ENCODE results near the gene CCR7.

Gene CCR7

DNA sequence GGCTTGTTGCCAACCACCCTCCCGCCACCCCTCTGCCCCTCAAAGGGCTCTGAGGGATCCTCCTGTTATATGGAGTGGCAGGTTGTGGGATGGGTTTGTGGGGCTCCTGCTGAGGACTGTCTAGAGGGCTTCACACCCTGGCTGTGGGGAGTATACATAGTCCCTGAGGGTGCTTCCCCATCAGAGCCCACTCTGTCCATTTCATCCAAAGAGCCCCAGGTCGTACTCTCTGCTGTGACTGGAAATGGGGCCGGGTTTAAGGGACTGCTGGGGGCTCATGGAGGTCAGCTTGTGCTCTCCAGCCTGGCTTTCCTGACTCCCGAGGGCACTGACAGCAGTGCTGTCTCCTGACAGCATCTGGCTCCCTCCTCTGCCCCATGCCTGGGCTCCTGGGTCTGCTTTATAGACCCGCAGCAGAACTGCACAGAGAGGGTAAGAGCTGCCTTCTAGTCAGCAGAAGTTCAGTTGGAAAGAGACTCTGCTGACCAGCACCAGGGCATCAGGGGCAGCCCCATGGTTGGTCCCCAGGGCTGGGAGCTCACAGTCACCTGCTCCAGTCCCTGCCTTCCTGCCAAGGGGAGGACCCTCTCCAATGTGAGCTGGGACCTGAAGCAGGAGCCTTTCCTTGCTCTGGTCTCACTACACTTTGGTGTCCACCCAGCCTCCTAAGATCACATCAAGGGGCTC is 46.0 kb downstream of the CCR7 start:
- no peaks in the 10 kb centered on the region for H3K9me3 ChIP-seq (ENCODE audit: control insufficient read depth, low read length)
- peaks cover 24% of the 10 kb centered on the region for H3K4me1 ChIP-seq (ENCODE audit: control insufficient read depth, insufficient read depth, low read length)
- H3K27me3 ChIP-seq (ENCODE audit: control insufficient read depth, insufficient read depth, low read length) = no peaks in the 10 kb centered on the region
- H3K36me3 ChIP-seq (ENCODE audit: control insufficient read depth, insufficient read depth, low read length) = no peaks in the 10 kb centered on the region
- no peak overlapping the region for H3K4me3 ChIP-seq (ENCODE audit: low read length)
- H3K9ac ChIP-seq (ENCODE audit: low read length) = no peak overlapping the region

DNA sequence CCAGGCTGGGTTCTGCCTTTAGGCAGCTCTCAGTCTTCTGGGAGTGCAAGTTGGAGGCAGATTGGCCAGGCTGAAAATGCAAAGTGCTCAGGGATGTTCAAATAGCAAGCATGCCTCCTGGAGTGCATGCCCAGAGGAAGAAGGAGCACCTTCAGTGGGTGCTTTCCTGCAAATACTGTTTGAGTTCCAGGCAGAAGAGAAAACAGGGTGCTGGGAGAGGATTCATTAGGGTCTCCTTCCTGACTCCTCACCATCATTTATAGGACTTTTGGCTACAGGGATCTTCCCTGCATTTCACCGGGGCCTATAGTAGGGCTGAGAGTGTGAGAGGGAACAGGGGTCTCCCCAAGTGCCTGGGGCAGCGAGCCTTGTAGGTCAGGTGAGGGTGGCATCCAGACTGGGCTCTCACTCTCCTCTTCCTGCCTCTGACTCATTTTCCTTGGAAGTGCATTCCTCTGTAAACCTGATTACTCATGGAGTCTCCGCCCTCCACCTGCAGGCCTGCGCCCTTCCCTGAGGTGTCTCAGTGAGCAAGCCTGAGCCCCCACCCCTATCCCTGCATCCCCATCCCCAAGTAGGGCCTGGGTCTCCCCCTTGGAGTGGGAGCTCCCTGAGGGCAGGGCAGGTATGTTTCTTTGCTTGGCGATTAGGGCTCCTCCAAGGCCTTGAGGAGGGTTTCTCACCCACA is 46.7 kb downstream of the CCR7 start:
- Histone ChIP-seq H3K9ac (ENCODE audit: low read length) (no peak overlapping the region), H3K27me3 (ENCODE audit: control insufficient read depth, insufficient read depth, low read length) (no peaks in the 10 kb centered on the region), H3K9me3 (ENCODE audit: control insufficient read depth, low read length) (no peaks in the 10 kb centered on the region), H3K36me3 (ENCODE audit: control insufficient read depth, insufficient read depth, low read length) (no peaks in the 10 kb centered on the region), H3K4me1 (ENCODE audit: control insufficient read depth, insufficient read depth, low read length) (peaks cover 24% of the 10 kb centered on the region), H3K4me3 (ENCODE audit: low read length) (no peak overlapping the region)

DNA sequence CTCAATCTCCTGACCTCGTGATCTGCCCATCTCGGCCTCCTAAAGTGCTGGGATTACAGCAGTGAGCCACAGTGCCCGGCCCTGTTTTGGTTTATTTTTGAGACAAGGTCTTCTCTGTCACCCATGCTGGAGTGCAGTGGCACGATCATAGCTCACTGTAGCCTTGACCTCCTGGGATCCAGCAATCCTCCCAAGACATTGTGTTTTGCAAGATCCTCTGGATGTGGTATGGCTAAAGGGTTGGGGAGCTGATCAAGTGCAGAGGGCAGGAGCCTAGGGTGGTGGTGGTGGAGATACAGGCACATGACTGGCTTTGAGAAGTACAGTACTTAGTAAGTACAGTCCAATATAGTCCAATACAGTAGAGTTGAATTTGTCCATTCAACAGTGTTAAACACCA is 47.3 kb downstream of the CCR7 start:
- H3K4me1 ChIP-seq (ENCODE audit: control insufficient read depth, insufficient read depth, low read length) = peaks cover 24% of the 10 kb centered on the region
- H3K4me3 ChIP-seq (ENCODE audit: low read length) = no peak overlapping the region

DNA sequence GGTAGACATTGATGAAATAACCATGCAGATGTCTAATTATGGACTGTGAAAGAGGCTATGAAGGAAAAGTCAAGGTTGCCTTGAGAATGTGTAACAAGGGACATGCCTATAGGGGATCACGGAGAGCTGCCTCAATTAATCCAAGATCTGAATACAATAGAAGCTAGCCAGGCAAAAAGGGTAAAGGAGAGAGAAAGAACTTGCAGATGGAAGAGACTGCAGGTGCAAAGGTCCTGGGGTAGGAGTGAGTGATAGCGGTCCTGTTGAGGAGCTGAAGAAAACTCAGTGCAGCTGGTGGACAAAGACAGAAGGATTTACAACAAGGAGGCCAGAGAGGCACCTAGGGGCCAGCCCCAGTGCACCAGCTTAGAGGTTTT is 48.0 kb downstream of the CCR7 start:
- peaks cover 24% of the 10 kb centered on the region for H3K4me1 ChIP-seq (ENCODE audit: control insufficient read depth, insufficient read depth, low read length)
- H3K4me3 ChIP-seq (ENCODE audit: low read length) = no peak overlapping the region
- no peaks in the 10 kb centered on the region for H3K36me3 ChIP-seq (ENCODE audit: control insufficient read depth, insufficient read depth, low read length)
- no peaks in the 10 kb centered on the region for H3K9me3 ChIP-seq (ENCODE audit: control insufficient read depth, low read length)
- no peaks in the 10 kb centered on the region for H3K27me3 ChIP-seq (ENCODE audit: control insufficient read depth, insufficient read depth, low read length)
- no peak overlapping the region for H3K9ac ChIP-seq (ENCODE audit: low read length)

More for the DNA sequence above, 47.3 kb downstream of the CCR7 start:
- Histone ChIP-seq H3K9ac (ENCODE audit: low read length) (no peak overlapping the region), H3K36me3 (ENCODE audit: control insufficient read depth, insufficient read depth, low read length) (no peaks in the 10 kb centered on the region), H3K27me3 (ENCODE audit: control insufficient read depth, insufficient read depth, low read length) (no peaks in the 10 kb centered on the region), H3K9me3 (ENCODE audit: control insufficient read depth, low read length) (no peaks in the 10 kb centered on the region)

DNA sequence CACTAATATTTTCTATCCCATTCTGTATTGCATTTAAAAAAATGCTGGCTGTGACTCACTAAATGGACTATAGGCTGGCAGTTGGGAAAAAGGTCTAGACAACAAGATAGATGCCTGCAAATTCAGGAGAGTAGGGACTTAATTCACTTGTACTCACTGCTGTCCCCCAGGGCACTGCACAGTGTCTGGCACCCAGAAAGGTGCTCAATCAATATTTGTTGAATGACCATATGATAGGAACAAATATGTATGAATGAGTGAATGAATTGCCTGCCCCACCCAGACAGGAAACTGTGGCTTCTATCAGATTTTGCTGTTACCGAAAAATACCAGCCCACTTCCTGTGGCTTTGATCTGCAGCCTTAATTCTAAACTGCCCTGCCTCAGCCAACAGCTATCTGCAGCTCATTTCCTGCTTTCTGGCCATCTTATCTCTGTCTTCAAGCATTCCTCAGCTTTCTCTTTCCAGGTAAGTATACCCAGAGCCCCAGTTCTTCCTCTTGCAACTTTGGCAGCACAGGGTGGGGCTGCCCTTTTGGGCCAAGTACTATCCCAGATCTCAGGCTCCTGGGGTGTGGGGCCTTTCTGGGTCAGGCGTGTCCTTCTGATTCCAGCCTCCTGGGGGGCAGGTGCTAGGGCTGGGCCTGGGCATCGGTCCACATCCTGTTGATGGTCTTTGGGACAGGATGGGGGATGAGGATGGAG is 48.5 kb downstream of the CCR7 start:
- Histone ChIP-seq H3K36me3 (ENCODE audit: control insufficient read depth, insufficient read depth, low read length) (no peaks in the 10 kb centered on the region), H3K9me3 (ENCODE audit: control insufficient read depth, low read length) (no peaks in the 10 kb centered on the region), H3K27me3 (ENCODE audit: control insufficient read depth, insufficient read depth, low read length) (no peaks in the 10 kb centered on the region), H3K4me3 (ENCODE audit: low read length) (no peak overlapping the region), H3K9ac (ENCODE audit: low read length) (no peak overlapping the region), H3K4me1 (ENCODE audit: control insufficient read depth, insufficient read depth, low read length) (peaks cover 24% of the 10 kb centered on the region)

DNA sequence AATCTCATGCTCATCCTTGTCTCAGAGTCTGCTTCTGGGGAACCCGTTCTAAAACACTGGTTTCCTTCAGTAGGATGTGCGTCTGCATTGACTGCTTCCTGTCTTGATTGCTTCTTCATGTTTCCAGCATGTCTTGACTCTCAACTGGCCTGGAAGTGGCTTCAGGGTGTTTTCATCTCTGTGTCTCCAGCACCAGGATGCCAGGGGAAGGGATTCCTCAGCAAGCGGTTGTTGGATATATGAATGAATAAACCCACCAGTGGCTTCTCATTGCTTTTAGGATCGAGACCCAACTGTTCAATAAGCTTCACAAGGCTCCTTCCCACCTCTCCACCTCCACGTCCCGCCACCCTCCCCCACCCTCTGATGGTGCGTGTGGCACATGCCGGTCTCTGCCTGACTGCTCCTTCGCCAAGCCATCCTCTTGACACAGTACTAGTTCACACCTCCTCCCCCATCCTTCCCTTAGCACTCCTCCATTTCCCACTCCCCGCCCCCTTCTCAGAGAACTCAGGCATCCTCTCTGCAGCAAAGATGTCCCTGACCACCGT is 49.7 kb downstream of the CCR7 start:
- H3K9me3 ChIP-seq (ENCODE audit: control insufficient read depth, low read length) = no peaks in the 10 kb centered on the region
- H3K27me3 ChIP-seq (ENCODE audit: control insufficient read depth, insufficient read depth, low read length) = no peaks in the 10 kb centered on the region
- H3K36me3 ChIP-seq (ENCODE audit: control insufficient read depth, insufficient read depth, low read length) = no peaks in the 10 kb centered on the region
- peaks cover 24% of the 10 kb centered on the region for H3K4me1 ChIP-seq (ENCODE audit: control insufficient read depth, insufficient read depth, low read length)
- no peak overlapping the region for H3K9ac ChIP-seq (ENCODE audit: low read length)
- H3K4me3 ChIP-seq (ENCODE audit: low read length) = no peak overlapping the region

DNA sequence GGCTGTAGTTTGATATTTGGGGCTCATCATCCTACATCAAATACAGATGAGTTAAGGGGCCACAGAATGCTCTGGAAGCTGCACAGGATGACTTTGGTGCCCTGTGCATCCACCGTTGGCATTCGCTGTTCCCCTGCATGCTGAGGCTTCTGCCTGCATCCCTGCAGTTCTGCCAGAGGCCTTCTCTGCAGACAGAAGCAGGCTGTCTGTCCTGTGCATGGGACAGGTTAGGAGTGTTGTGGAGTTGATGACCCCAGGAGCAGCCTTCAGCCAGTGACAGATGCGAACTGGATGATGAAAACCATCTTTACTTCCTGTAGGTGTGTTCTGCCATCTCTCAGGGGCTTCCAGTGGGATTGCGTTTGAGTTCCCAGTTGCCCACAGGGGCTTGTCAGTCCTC is 50.3 kb downstream of the CCR7 start:
- Histone ChIP-seq H3K9ac (ENCODE audit: low read length) (no peak overlapping the region), H3K9me3 (ENCODE audit: control insufficient read depth, low read length) (no peaks in the 10 kb centered on the region), H3K4me3 (ENCODE audit: low read length) (no peak overlapping the region), H3K27me3 (ENCODE audit: control insufficient read depth, insufficient read depth, low read length) (no peaks in the 10 kb centered on the region), H3K36me3 (ENCODE audit: control insufficient read depth, insufficient read depth, low read length) (no peaks in the 10 kb centered on the region), H3K4me1 (ENCODE audit: control insufficient read depth, insufficient read depth, low read length) (peaks cover 24% of the 10 kb centered on the region)

DNA sequence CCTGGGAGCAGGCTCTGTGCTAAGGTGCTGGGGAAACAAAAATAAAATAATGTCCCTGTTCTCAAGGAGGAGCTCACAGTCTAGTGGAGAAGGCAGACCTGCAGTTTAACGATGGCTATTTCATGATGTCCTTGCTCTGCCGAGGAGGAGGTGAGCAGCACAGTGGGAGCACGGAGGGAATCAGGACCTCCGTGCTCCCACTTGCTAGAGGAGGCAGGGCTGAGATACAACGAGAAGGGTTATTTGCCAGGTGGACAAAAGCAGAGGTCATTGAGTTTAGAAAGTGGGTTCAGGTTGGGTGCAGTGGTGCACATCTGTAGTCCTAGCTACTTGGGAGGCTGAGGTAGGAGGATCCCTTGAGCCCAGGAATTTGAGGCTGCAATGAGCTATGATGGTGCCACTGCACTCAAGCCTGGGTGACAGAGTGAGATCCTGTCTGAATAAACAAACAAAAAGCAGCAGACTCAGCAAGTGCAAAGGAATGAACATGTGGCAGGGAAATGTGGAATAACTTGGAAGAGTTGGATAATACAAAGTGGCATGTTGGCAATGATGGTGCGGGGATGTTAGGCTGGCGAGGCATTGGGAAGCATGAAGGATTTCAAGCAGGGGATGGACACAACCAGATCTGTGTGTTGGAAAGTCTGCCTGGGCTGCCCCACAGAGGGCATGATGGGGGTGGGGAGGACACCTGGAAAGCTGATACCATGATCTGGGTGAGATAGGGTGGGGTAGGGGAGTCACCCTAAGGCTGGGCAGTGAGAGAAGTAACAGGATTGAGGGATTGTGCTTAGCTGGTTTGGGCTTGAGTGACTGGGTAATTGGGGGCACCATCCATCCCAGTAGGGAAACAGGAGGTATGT is 51.0 kb downstream of the CCR7 start:
- no peak overlapping the region for H3K9ac ChIP-seq (ENCODE audit: low read length)
- no peaks in the 10 kb centered on the region for H3K9me3 ChIP-seq (ENCODE audit: control insufficient read depth, low read length)
- H3K36me3 ChIP-seq (ENCODE audit: control insufficient read depth, insufficient read depth, low read length) = no peaks in the 10 kb centered on the region
- peaks cover 24% of the 10 kb centered on the region for H3K4me1 ChIP-seq (ENCODE audit: control insufficient read depth, insufficient read depth, low read length)
- H3K4me3 ChIP-seq (ENCODE audit: low read length) = no peak overlapping the region
- no peaks in the 10 kb centered on the region for H3K27me3 ChIP-seq (ENCODE audit: control insufficient read depth, insufficient read depth, low read length)

DNA sequence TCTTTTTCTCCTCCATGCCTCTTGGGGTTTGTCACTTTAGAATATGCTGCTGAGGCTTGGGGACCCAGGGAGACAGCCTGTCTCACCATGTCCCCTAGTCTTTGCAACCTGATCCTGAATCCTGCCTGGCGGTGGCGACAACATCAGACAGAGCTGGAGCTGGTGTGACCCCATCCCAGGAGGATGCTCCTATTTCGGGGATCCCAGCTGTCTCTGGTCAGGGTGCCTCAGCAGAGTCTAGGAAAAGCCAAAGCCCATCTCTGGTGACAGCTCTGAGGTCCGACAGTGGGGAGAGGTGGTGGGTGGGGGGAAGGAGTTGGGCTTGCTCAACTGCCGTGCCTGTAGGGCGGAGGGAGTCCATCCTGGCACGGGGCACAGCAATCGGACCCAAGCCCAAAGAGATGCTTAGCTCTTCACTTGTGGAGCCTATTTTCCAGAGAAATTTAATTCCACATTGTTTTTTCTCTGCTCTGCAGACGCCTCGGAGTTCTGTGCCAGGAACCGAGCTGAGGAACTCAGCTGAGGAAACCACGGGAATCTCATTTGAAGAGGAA is 53.5 kb downstream of the CCR7 start:
- Histone ChIP-seq H3K9ac (ENCODE audit: low read length) (no peak overlapping the region), H3K27me3 (ENCODE audit: control insufficient read depth, insufficient read depth, low read length) (no peaks in the 10 kb centered on the region), H3K4me1 (ENCODE audit: control insufficient read depth, insufficient read depth, low read length) (peaks cover 6% of the 10 kb centered on the region), H3K9me3 (ENCODE audit: control insufficient read depth, low read length) (no peaks in the 10 kb centered on the region), H3K36me3 (ENCODE audit: control insufficient read depth, insufficient read depth, low read length) (no peaks in the 10 kb centered on the region), H3K4me3 (ENCODE audit: low read length) (no peak overlapping the region)

DNA sequence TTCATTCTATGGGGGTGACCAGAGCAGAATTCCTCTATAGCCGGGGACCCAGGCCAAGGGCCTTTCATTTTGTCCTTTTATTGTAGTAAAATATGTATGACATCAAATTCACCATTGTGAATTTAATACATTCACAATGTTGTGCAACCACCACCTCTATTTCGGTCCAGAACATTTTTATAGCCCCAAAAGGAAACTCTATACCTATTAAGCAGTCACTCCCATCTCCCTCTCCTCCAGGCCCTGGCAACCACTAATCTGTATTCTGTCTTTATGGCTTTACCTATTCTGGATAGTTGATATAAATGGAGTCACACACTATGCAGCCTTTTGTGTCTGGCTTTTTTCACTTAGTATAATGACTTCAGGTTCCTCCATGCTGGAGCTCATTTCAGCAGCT is 54.1 kb downstream of the CCR7 start:
- Histone ChIP-seq H3K9ac (ENCODE audit: low read length) (no peak overlapping the region), H3K9me3 (ENCODE audit: control insufficient read depth, low read length) (no peaks in the 10 kb centered on the region), H3K4me1 (ENCODE audit: control insufficient read depth, insufficient read depth, low read length) (peaks cover under 1% of the 10 kb centered on the region), H3K4me3 (ENCODE audit: low read length) (no peak overlapping the region), H3K27me3 (ENCODE audit: control insufficient read depth, insufficient read depth, low read length) (no peaks in the 10 kb centered on the region), H3K36me3 (ENCODE audit: control insufficient read depth, insufficient read depth, low read length) (no peaks in the 10 kb centered on the region)

DNA sequence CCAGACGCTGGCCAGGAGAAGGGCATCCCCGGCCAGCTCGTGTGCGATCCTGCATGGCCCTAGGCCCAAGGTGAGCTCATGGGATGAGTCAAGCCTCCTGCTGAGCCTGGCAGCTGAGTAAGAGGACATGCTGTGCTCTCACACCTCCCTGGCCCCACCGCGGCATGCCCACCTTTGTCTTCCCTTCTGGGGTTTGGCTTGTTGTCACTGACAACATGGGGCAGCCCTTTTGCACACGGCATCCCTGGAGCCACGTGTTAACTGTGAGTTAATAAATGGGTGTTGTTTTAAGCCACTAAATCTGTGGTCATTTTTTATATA is 55.0 kb downstream of the CCR7 start:
- Histone ChIP-seq H3K9me3 (ENCODE audit: control insufficient read depth, low read length) (no peaks in the 10 kb centered on the region), H3K4me1 (ENCODE audit: control insufficient read depth, insufficient read depth, low read length) (no peaks in the 10 kb centered on the region), H3K27me3 (ENCODE audit: control insufficient read depth, insufficient read depth, low read length) (no peaks in the 10 kb centered on the region), H3K36me3 (ENCODE audit: control insufficient read depth, insufficient read depth, low read length) (no peaks in the 10 kb centered on the region), H3K4me3 (ENCODE audit: low read length) (no peak overlapping the region), H3K9ac (ENCODE audit: low read length) (no peak overlapping the region)
